ENCODE data around the gene CCDC86. TPM values are rescaled to one million over a fixed set of nuclear protein-coding genes. Genes with fewer than 3 reads are reported as not detected.
A peak's percentile ranks its signal among the peaks of the same experiment; 100 is the strongest.

Gene CCDC86
- total and polyA plus RNA-seq, 9 of the 15 experiments (the other 6 are each of a cell fraction or from before 2014, with no cell fraction given), result 4.6 to 102 (median 25.2) TPM

GRCh38 chr11:60866911-60867870 lies 25.3 kb downstream of the CCDC86 start, which contains the start of gene ZP1:
TSS of gene ZP1 (plus strand) at chr11:60867542. CDS start at chr11:60867562, 20 bp downstream.
- intact Hi-C loops (cut with micrococcal nuclease), result no loop called here
- H3K9me1 ChIP-seq (ENCODE audit: control insufficient read depth, insufficient read depth, low read length), result no peaks in the 10 kb centered on the region
- H3K4me3 ChIP-seq, result no peak within 1 kb of the TSS
- no peaks in the 10 kb centered on the region; the same call in 1 of the 2 replicates for H4K20me1 ChIP-seq (replicated peaks; ENCODE audit: control insufficient read depth, insufficient read depth, low read length)
- FAIRE-seq (no peak), DNase-seq (ENCODE audit: extremely low read depth in 1 of 4, low spot score in 3 of 4) (no peak), ATAC-seq (no peak)
- no peaks in the 10 kb centered on the region for H3K79me2 ChIP-seq (ENCODE audit: control insufficient read depth, insufficient read depth, low read length)
- H3K27me3 ChIP-seq (ENCODE audit: control insufficient read depth in 2 of 2, insufficient read depth in 2 of 2, low read length in 2 of 2), result no peaks in the 10 kb centered on the region
- H3K4me2 ChIP-seq (ENCODE audit: insufficient read depth, low read length), result no peak within 1 kb of the TSS
- H3K9me3 ChIP-seq (replicated peaks; ENCODE audit: control insufficient read depth, insufficient read depth, low read depth, low read length), result no peaks in the 10 kb centered on the region
- WGBS (ENCODE audit: insufficient coverage, low coverage, missing lambda C conversion rate), result 70% methylated on average over 12 of the region's 13 CpGs
- TF ChIP-seq, protein P1, sequence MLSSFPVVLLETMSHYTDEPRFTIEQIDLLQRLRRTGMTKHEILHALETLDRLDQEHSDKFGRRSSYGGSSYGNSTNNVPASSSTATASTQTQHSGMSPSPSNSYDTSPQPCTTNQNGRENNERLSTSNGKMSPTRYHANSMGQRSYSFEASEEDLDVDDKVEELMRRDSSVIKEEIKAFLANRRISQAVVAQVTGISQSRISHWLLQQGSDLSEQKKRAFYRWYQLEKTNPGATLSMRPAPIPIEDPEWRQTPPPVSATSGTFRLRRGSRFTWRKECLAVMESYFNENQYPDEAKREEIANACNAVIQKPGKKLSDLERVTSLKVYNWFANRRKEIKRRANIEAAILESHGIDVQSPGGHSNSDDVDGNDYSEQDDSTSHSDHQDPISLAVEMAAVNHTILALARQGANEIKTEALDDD (IDR thresholded peaks at IDR 0.05), result no peak
- TF ChIP-seq ZNF263 (CRISPR knock-in tag; IDR thresholded peaks at IDR 0.05; ENCODE audit: borderline replicate concordance) (no peak), MEIS2 (IDR thresholded peaks at IDR 0.05; ENCODE audit: partially characterized antibody) (no peak), POLR2B (IDR thresholded peaks at IDR 0.05; ENCODE audit: low read depth, partially characterized antibody) (no peak), PHF20 (IDR thresholded peaks at IDR 0.05; ENCODE audit: partially characterized antibody) (no peak), NFXL1 (CRISPR knock-in tag; IDR thresholded peaks at IDR 0.05) (no peak), LCOR (CRISPR knock-in tag; IDR thresholded peaks at IDR 0.05) (no peak), POU5F1 (IDR thresholded peaks at IDR 0.05; ENCODE audit: borderline replicate concordance, low read depth, low read length, partially characterized antibody) (no peak)
- TF ChIP-seq, protein P2, sequence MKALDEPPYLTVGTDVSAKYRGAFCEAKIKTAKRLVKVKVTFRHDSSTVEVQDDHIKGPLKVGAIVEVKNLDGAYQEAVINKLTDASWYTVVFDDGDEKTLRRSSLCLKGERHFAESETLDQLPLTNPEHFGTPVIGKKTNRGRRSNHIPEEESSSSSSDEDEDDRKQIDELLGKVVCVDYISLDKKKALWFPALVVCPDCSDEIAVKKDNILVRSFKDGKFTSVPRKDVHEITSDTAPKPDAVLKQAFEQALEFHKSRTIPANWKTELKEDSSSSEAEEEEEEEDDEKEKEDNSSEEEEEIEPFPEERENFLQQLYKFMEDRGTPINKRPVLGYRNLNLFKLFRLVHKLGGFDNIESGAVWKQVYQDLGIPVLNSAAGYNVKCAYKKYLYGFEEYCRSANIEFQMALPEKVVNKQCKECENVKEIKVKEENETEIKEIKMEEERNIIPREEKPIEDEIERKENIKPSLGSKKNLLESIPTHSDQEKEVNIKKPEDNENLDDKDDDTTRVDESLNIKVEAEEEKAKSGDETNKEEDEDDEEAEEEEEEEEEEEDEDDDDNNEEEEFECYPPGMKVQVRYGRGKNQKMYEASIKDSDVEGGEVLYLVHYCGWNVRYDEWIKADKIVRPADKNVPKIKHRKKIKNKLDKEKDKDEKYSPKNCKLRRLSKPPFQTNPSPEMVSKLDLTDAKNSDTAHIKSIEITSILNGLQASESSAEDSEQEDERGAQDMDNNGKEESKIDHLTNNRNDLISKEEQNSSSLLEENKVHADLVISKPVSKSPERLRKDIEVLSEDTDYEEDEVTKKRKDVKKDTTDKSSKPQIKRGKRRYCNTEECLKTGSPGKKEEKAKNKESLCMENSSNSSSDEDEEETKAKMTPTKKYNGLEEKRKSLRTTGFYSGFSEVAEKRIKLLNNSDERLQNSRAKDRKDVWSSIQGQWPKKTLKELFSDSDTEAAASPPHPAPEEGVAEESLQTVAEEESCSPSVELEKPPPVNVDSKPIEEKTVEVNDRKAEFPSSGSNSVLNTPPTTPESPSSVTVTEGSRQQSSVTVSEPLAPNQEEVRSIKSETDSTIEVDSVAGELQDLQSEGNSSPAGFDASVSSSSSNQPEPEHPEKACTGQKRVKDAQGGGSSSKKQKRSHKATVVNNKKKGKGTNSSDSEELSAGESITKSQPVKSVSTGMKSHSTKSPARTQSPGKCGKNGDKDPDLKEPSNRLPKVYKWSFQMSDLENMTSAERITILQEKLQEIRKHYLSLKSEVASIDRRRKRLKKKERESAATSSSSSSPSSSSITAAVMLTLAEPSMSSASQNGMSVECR (CRISPR knock-in tag; IDR thresholded peaks at IDR 0.05), result no peak
- in situ Hi-C loops (cut with MboI), result no loop called here
- ChIA-PET CTCF (ENCODE audit: low intra/inter-chr PET ratio) (no interaction called here), POLR2A (interaction anchor here (1.2 kb wide), 1 partner anchor 12 kb away, joined by 3 read pairs; the partner anchor contains the start of gene PTGDR2)
- H3K4me1 ChIP-seq (replicated peaks in 1 of 2; ENCODE audit: control insufficient read depth in 2 of 2, insufficient read depth in 2 of 2, low read length in 2 of 2), result peaks cover 28 to 35% of the 10 kb centered on the region in 2 experiments
- H2AFZ ChIP-seq (ENCODE audit: low read depth, low read length), result no peak within 1 kb of the TSS
- no TSS peak for BruUV-seq (replicated peaks)
- H3K9ac ChIP-seq (ENCODE audit: insufficient read depth in 1 of 2, low read depth in 2 of 2, low read length in 2 of 2), result peak within 1 kb of the TSS in 1 of 2 experiments; percentile 60; a peak in 2 of 4 replicates
- no peak within 1 kb of the TSS for H3K27ac ChIP-seq (ENCODE audit: extremely low read depth, low read depth, low read length)
- H3K36me3 ChIP-seq (ENCODE audit: control insufficient read depth, insufficient read depth, low read length), result no peaks in the 10 kb centered on the region
